Activated B cell treated with CpG ODN at 0.5 μM for 24 hours (primary cell): ENCODE measurements around the gene TSHZ2. TPM values are rescaled to one million over a fixed set of nuclear protein-coding genes. Genes with fewer than 3 reads are reported as not detected.

Experiments
- ATAC-seq: fragments of 200-7000 bp; cut with Tn5 transposase; one replicate; pipeline ENCODE4 v1.10.0; 2021; ENCODE audit warnings: low read depth, mild to moderate bottlenecking, moderate library complexity
- CTCF ChIA-PET: fragments of 350-600 bp; sonication (Branson Sonifier 250); formaldehyde crosslinking; loops from one replicate; lab custom pipeline; 2021; ENCODE audit warnings: antibody characterized with exemption; lab: Charles Lee
- POLR2A ChIA-PET: fragments of 350-600 bp; sonication (Branson Sonifier 250); formaldehyde crosslinking; loops from one replicate; lab custom pipeline; 2021; ENCODE audit warnings: antibody characterized with exemption; lab: Charles Lee
- DNase-seq: peaks from one replicate; pipeline ENCODE4 v3.0.0; 2022
- H3K27ac Mint-ChIP-seq: one replicate; pipeline ENCODE4 v1.8.0; 2020; ENCODE audit warnings: mixed read lengths
- H3K27me3 Mint-ChIP-seq: one replicate; pipeline ENCODE4 v1.8.0; 2021; ENCODE audit warnings: mixed read lengths
- H3K36me3 Mint-ChIP-seq: one replicate; pipeline ENCODE4 v1.8.0; 2021; ENCODE audit warnings: low read depth, mixed read lengths
- H3K4me1 Mint-ChIP-seq: one replicate; pipeline ENCODE4 v1.8.0; 2021; ENCODE audit warnings: mixed read lengths
- H3K4me3 Mint-ChIP-seq: one replicate; pipeline ENCODE4 v1.8.0; 2020; ENCODE audit warnings: mild to moderate bottlenecking, mixed read lengths
- H3K9me3 Mint-ChIP-seq: one replicate; pipeline ENCODE4 v1.8.0; 2020; ENCODE audit warnings: mixed read lengths
- intact Hi-C: fragments of 100-400 bp; cut with micrococcal nuclease; formaldehyde crosslinking; loops from one replicate; pipeline ENCODE4 v1.15.1; 2024
- total RNA-seq: library from RNA; stranded (reverse); gene quantifications from 2 replicates; pipeline ENCODE4 v1.2.3, GENCODE V29; 2022
- TF ChIP-seq, protein P1 (sequence below): fragments of 200-600 bp; IDR thresholded peaks from one replicate; pipeline ENCODE4 v1.8.0; 2022; ENCODE audit warnings: antibody characterized with exemption, mild to moderate bottlenecking

Gene TSHZ2
- total RNA-seq, 1 donor from 2014 or later: 1.7 TPM

DNA sequence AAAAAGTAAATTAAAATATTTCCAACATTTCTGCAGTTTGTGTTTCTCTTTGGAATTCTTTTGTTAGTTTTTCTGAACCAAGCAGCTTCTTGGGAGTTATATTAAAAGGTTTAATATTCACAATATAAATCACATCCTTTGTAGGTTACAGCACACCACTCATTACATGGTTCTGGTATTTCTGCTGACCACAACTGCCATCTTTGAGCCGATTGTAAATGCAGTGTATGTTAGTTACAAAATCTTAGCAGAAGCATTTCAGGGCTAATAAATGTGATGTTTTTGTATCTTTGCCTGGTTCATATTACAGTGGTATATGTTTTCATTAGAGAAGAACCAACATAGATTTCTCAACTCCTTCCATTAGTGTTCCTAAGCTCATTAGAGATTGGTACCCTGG is 19.1 kb upstream of the TSHZ2 start:
- no peaks in the 10 kb centered on the region for H3K4me1 Mint-ChIP-seq
- ChIA-PET POLR2A (no interaction called here), CTCF (no interaction called here)
- DNase-seq: no peak
- H3K9me3 Mint-ChIP-seq: no peaks in the 10 kb centered on the region
- no peak overlapping the region for H3K27ac Mint-ChIP-seq
- intact Hi-C loops: no loop called here
- no peaks in the 10 kb centered on the region for H3K27me3 Mint-ChIP-seq
- no peak for ATAC-seq
- no peaks in the 10 kb centered on the region for H3K36me3 Mint-ChIP-seq
- TF ChIP-seq, protein P1, sequence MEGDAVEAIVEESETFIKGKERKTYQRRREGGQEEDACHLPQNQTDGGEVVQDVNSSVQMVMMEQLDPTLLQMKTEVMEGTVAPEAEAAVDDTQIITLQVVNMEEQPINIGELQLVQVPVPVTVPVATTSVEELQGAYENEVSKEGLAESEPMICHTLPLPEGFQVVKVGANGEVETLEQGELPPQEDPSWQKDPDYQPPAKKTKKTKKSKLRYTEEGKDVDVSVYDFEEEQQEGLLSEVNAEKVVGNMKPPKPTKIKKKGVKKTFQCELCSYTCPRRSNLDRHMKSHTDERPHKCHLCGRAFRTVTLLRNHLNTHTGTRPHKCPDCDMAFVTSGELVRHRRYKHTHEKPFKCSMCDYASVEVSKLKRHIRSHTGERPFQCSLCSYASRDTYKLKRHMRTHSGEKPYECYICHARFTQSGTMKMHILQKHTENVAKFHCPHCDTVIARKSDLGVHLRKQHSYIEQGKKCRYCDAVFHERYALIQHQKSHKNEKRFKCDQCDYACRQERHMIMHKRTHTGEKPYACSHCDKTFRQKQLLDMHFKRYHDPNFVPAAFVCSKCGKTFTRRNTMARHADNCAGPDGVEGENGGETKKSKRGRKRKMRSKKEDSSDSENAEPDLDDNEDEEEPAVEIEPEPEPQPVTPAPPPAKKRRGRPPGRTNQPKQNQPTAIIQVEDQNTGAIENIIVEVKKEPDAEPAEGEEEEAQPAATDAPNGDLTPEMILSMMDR: no peak
- H3K4me3 Mint-ChIP-seq: no peak overlapping the region

DNA sequence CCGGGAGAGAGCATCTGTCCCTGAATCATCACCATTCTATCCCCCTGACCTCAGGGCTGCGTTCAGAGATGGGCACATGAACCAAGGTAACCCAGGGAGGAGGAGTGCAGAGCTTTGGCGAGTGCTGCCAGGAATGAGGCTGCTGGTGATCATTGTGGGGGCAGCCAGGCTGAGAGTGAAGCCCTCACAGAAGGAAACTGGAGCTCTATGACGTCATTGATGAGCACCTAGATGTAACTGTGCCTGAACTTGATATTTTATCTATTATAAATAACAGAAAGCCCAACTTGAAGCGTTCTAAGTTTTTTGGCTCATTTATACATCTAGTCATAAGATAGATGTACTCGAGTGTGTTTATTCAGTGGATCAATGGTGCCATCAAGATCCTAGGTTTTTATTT is 17.3 kb upstream of the TSHZ2 start:
- no peaks in the 10 kb centered on the region for H3K9me3 Mint-ChIP-seq
- H3K4me1 Mint-ChIP-seq: no peaks in the 10 kb centered on the region
- TF ChIP-seq, protein P1: no peak
- DNase-seq (no peak), ATAC-seq (no peak)
- no peaks in the 10 kb centered on the region for H3K36me3 Mint-ChIP-seq
- intact Hi-C loops: no loop called here
- CTCF ChIA-PET: no interaction called here
- no peak overlapping the region for H3K4me3 Mint-ChIP-seq
- no peaks in the 10 kb centered on the region for H3K27me3 Mint-ChIP-seq
- no peak overlapping the region for H3K27ac Mint-ChIP-seq
- POLR2A ChIA-PET: no interaction called here

DNA sequence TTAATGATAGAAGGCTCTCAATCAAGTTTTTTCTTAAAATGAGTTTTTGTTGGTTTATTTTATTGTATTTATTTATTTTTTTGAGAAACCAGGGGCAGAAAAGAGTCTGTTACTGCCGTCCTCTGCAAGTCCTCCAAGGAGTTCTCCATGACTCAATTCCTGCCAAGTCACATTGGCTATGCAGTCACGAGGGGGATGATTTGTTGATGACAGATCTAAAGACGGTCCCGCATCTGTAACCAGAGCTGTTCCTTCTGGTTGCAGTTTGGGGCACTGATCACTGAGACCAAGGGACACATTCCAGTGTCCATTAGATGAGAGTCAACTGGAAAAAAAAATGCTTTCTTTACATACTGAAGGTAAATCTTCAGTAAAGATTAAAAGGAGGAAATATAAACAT is 13.9 kb upstream of the TSHZ2 start:
- intact Hi-C loops: no loop called here
- H3K27ac Mint-ChIP-seq: no peak overlapping the region
- no peak overlapping the region for H3K4me3 Mint-ChIP-seq
- peaks cover 6% of the 10 kb centered on the region for H3K4me1 Mint-ChIP-seq
- ATAC-seq (no peak), DNase-seq (no peak)
- ChIA-PET POLR2A (no interaction called here), CTCF (no interaction called here)
- H3K36me3 Mint-ChIP-seq: no peaks in the 10 kb centered on the region
- TF ChIP-seq, protein P1: no peak
- H3K27me3 Mint-ChIP-seq: peaks cover 3% of the 10 kb centered on the region
- no peaks in the 10 kb centered on the region for H3K9me3 Mint-ChIP-seq

DNA sequence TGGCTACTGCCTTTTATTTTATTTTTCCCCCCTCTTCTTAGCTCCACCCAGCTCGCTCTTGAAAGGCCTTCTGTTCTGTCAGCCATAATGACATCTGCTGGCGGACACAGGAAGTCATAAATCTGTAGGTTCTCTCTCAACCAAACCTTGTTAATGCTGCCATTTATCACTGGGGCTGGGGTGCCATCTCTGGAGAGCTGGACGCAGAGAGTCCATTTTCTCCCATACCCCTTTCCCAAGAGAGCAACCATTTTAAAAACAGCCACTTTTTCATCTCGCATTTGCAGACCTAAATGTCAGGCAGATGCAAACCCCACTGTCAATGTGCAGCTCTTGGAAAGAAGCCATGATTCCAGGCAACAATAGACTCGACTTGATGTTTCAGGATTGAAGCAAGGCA is 13.0 kb upstream of the TSHZ2 start:
- ATAC-seq (no peak), DNase-seq (no peak)
- Mint-ChIP-seq H3K9me3 (no peaks in the 10 kb centered on the region), H3K27ac (no peak overlapping the region), H3K36me3 (no peaks in the 10 kb centered on the region), H3K27me3 (peaks cover 3% of the 10 kb centered on the region), H3K4me3 (no peak overlapping the region), H3K4me1 (peaks cover 6% of the 10 kb centered on the region)
- intact Hi-C loops: no loop called here
- POLR2A ChIA-PET: no interaction called here
- TF ChIP-seq, protein P1: no peak
- CTCF ChIA-PET: no interaction called here

DNA sequence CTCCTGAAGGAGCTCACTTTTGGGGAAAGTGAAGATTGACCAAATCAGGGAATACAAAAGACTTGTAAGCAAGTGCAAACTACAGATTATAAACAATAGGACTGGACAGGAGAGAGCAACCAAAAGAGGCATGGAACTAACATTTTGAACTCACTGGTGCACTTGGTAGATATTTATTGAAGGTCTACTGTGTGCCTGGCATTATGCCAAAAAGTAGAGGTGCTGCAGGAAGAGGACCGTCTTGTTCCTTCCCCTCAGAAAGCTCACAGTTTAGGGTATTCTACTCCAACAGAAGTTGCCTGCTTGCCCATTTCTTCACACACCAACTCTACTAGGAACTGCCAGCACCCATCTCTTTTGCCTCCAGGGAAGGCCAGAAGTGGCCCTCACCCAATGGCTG is 10.0 kb upstream of the TSHZ2 start:
- Mint-ChIP-seq H3K36me3 (no peaks in the 10 kb centered on the region), H3K27ac (no peak overlapping the region), H3K27me3 (peaks cover 9% of the 10 kb centered on the region), H3K9me3 (no peaks in the 10 kb centered on the region), H3K4me1 (peaks cover 6% of the 10 kb centered on the region), H3K4me3 (no peak overlapping the region)
- intact Hi-C loops: no loop called here
- TF ChIP-seq, protein P1: no peak
- ATAC-seq (no peak), DNase-seq (no peak)
- CTCF ChIA-PET: no interaction called here
- POLR2A ChIA-PET: no interaction called here
